Measurements from ENCODE around the gene CRAMP1. TPM values are rescaled to one million over a fixed set of nuclear protein-coding genes. Genes with fewer than 3 reads are reported as not detected.

CRAMP1 gene
- total RNA-seq, 1 donor from 2014 or later = 6.0 TPM

GRCh38 chr16:1632638-1632970, 20.4 kb downstream of the CRAMP1 start:
- DNase-seq (ENCODE audit: low spot score) = no peak

- no peak for DNase-seq (ENCODE audit: low spot score)
Measured at GRCh38 chr16:1633310-1633709, 21.1 kb downstream of the CRAMP1 start.

GRCh38 chr16:1634541-1634940, 22.4 kb downstream of the CRAMP1 start:
- no peak for DNase-seq (ENCODE audit: low spot score)

GRCh38 chr16:1635070-1635469, 22.9 kb downstream of the CRAMP1 start:
- DNase-seq (ENCODE audit: low spot score) = no peak

- no peak for DNase-seq (ENCODE audit: low spot score)
Measured at GRCh38 chr16:1637526-1637925, 25.4 kb downstream of the CRAMP1 start.

GRCh38 chr16:1638757-1639156, 26.6 kb downstream of the CRAMP1 start:
- no peak for DNase-seq (ENCODE audit: low spot score)

GRCh38 chr16:1639282-1639681, 27.1 kb downstream of the CRAMP1 start:
- no peak for DNase-seq (ENCODE audit: low spot score)

GRCh38 chr16:1639860-1640259, 27.7 kb downstream of the CRAMP1 start:
- no peak for DNase-seq (ENCODE audit: low spot score)

GRCh38 chr16:1640261-1640941, 28.2 kb downstream of the CRAMP1 start:
- DNase-seq (ENCODE audit: low spot score) = no peak

- no peak for DNase-seq (ENCODE audit: low spot score)
Measured at GRCh38 chr16:1641261-1641660, 29.1 kb downstream of the CRAMP1 start.

- DNase-seq (ENCODE audit: low spot score) = no peak
Measured at GRCh38 chr16:1642148-1642547, 30.0 kb downstream of the CRAMP1 start.

GRCh38 chr16:1642753-1643152, 30.6 kb downstream of the CRAMP1 start:
- no peak for DNase-seq (ENCODE audit: low spot score)

GRCh38 chr16:1643521-1643920, 31.4 kb downstream of the CRAMP1 start:
- DNase-seq (ENCODE audit: low spot score) = no peak

GRCh38 chr16:1645914-1646525, 33.9 kb downstream of the CRAMP1 start:
- peak; percentile 15 for DNase-seq (ENCODE audit: low spot score)

GRCh38 chr16:1647856-1648255, 35.7 kb downstream of the CRAMP1 start:
- no peak for DNase-seq (ENCODE audit: low spot score)

- DNase-seq (ENCODE audit: low spot score) = no peak
Measured at GRCh38 chr16:1650131-1650530, 38.0 kb downstream of the CRAMP1 start.

GRCh38 chr16:1651094-1651973, 39.2 kb downstream of the CRAMP1 start:
- peak; percentile 19 for DNase-seq (ENCODE audit: low spot score)

- no peak for DNase-seq (ENCODE audit: low spot score)
Measured at GRCh38 chr16:1651974-1652312, 39.8 kb downstream of the CRAMP1 start.

GRCh38 chr16:1653023-1653422, 40.9 kb downstream of the CRAMP1 start:
- no peak for DNase-seq (ENCODE audit: low spot score)

- no peak for DNase-seq (ENCODE audit: low spot score)
Measured at GRCh38 chr16:1654505-1655268, 42.5 kb downstream of the CRAMP1 start.

- DNase-seq (ENCODE audit: low spot score) = no peak
Measured at GRCh38 chr16:1655269-1655807, 43.2 kb downstream of the CRAMP1 start.
